Left lung (tissue), 10 donors: ENCODE measurements around the gene MC1R. TPM values are rescaled to one million over a fixed set of nuclear protein-coding genes. Genes with fewer than 3 reads are reported as not detected.

ENCODE experiments used
- ATAC-seq: fragments of 200-7000 bp; cut with Tn5 transposase; one replicate; pipeline ENCODE4 v1.9.1; 2020; ENCODE audit warnings: moderate library complexity
- DNase-seq, 4 donors: peaks; one replicate each; pipeline ENCODE4 v3.0.0-alpha.2; 2013 to 2020
- H3K27ac ChIP-seq, 2 donors: fragments of 200-600 bp; sonication (generic) in 1 of 2; one replicate each; pipeline versions ENCODE4 v1.5.0 to v1.8.0; 2020 to 2021
- H3K27me3 ChIP-seq, 2 donors: fragments of 200-600 bp; sonication (generic) in 1 of 2; one replicate each; pipeline versions ENCODE4 v1.5.0 to v1.8.0; 2020 to 2021
- H3K36me3 ChIP-seq, 2 donors: fragments of 200-600 bp; sonication (generic) in 1 of 2; one replicate each; pipeline versions ENCODE4 v1.5.0 to v1.8.0; 2020 to 2021
- H3K4me1 ChIP-seq, 2 donors: fragments of 200-600 bp; one replicate each; pipeline ENCODE4 v1.8.0; 2021
- H3K4me3 ChIP-seq, 2 donors: fragments of 200-600 bp; sonication (generic) in 1 of 2; one replicate each; pipeline versions ENCODE4 v1.5.0 to v1.8.0; 2020 to 2021; ENCODE audit warnings: mild to moderate bottlenecking in 1 of 2
- H3K9me3 ChIP-seq, 2 donors: fragments of 200-600 bp; sonication (generic) in 1 of 2; one replicate each; pipeline versions ENCODE4 v1.5.0 to v1.8.0; 2020 to 2021
- intact Hi-C, 2 donors: fragments of 100-400 bp; cut with DNase I; formaldehyde crosslinking; loops; one replicate each; pipeline versions ENCODE4 v1.11.2 to v1.14.2; 2022
- polyA plus RNA-seq, 6 donors: library from polyadenylated mRNA; unstranded; fragments of 120-200 nt; gene quantifications; one replicate each; pipeline ENCODE4 v1.2.1, GENCODE V29; 2013; ENCODE audit not compliant: insufficient read length in 6 of 6
- total RNA-seq, 2 donors: library from RNA; stranded (reverse); fragmentation: NEBNext Ultra II Directional; extraction: Animal tissue kit (Norgen Biotek cat#: 25700); gene quantifications; one replicate each; pipeline ENCODE4 v1.2.1, GENCODE V29; 2021
- TF ChIP-seq, protein P1 (sequence below), 2 donors: fragments of 200-600 bp; sonication (generic) in 1 of 2; IDR thresholded peaks; one replicate each; pipeline versions ENCODE4 v1.5.0 to v1.8.0; 2021; ENCODE audit warnings: antibody characterized with exemption in 2 of 2
- donor health status: DM: no; HTN: yes; CAD: no.
- donor health status: DM: no; HTN: no; CAD: no.

Gene MC1R
- total and polyA plus RNA-seq, 8 donors: 2.9 to 5.0 (median 3.4) TPM

DNA sequence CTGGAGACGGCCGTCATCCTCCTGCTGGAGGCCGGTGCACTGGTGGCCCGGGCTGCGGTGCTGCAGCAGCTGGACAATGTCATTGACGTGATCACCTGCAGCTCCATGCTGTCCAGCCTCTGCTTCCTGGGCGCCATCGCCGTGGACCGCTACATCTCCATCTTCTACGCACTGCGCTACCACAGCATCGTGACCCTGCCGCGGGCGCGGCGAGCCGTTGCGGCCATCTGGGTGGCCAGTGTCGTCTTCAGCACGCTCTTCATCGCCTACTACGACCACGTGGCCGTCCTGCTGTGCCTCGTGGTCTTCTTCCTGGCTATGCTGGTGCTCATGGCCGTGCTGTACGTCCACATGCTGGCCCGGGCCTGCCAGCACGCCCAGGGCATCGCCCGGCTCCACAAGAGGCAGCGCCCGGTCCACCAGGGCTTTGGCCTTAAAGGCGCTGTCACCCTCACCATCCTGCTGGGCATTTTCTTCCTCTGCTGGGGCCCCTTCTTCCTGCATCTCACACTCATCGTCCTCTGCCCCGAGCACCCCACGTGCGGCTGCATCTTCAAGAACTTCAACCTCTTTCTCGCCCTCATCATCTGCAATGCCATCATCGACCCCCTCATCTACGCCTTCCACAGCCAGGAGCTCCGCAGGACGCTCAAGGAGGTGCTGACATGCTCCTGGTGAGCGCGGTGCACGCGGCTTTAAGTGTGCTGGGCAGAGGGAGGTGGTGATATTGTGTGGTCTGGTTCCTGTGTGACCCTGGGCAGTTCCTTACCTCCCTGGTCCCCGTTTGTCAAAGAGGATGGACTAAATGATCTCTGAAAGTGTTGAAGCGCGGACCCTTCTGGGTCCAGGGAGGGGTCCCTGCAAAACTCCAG, 1.1 kb downstream of the MC1R start:
- Histone ChIP-seq H3K27ac (no peak overlapping the region), H3K27me3 (peaks cover 6 to 72% of the 10 kb centered on the region in 2 donors), H3K9me3 (no peaks in the 10 kb centered on the region), H3K4me1 (peaks cover 39 to 68% of the 10 kb centered on the region in 2 donors), H3K36me3 (no peaks in the 10 kb centered on the region), H3K4me3 (no peak overlapping the region)
- DNase-seq (peak in 1 of 4 donors; percentile 79), ATAC-seq (no peak)
- intact Hi-C loops: no loop called here
- TF ChIP-seq, protein P1, sequence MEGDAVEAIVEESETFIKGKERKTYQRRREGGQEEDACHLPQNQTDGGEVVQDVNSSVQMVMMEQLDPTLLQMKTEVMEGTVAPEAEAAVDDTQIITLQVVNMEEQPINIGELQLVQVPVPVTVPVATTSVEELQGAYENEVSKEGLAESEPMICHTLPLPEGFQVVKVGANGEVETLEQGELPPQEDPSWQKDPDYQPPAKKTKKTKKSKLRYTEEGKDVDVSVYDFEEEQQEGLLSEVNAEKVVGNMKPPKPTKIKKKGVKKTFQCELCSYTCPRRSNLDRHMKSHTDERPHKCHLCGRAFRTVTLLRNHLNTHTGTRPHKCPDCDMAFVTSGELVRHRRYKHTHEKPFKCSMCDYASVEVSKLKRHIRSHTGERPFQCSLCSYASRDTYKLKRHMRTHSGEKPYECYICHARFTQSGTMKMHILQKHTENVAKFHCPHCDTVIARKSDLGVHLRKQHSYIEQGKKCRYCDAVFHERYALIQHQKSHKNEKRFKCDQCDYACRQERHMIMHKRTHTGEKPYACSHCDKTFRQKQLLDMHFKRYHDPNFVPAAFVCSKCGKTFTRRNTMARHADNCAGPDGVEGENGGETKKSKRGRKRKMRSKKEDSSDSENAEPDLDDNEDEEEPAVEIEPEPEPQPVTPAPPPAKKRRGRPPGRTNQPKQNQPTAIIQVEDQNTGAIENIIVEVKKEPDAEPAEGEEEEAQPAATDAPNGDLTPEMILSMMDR (IDR thresholded peaks at IDR 0.05): no peak

DNA sequence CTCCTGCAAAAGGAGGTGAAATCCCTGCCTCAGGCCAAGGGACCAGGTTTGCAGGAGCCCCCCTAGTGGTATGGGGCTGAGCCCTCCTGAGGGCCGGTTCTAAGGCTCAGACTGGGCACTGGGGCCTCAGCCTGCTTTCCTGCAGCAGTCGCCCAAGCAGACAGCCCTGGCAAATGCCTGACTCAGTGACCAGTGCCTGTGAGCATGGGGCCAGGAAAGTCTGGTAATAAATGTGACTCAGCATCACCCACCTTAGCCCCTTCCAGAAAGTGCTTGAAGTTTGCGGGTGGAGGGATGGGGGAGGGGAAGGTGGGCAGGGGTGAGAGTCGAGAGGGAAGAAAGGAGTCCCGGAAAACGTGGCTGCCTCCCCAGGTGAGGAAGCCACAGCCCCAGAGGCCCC, 2.1 kb downstream of the MC1R start:
- TF ChIP-seq, protein P1 (IDR thresholded peaks at IDR 0.05): no peak
- Histone ChIP-seq H3K36me3 (no peaks in the 10 kb centered on the region), H3K4me1 (peaks cover 43 to 77% of the 10 kb centered on the region in 2 donors), H3K9me3 (no peaks in the 10 kb centered on the region), H3K27ac (no peak overlapping the region), H3K27me3 (peaks cover 6 to 81% of the 10 kb centered on the region in 2 donors), H3K4me3 (no peak overlapping the region)
- ATAC-seq: no peak
- intact Hi-C loops: no loop called here
- DNase-seq: no peak

DNA sequence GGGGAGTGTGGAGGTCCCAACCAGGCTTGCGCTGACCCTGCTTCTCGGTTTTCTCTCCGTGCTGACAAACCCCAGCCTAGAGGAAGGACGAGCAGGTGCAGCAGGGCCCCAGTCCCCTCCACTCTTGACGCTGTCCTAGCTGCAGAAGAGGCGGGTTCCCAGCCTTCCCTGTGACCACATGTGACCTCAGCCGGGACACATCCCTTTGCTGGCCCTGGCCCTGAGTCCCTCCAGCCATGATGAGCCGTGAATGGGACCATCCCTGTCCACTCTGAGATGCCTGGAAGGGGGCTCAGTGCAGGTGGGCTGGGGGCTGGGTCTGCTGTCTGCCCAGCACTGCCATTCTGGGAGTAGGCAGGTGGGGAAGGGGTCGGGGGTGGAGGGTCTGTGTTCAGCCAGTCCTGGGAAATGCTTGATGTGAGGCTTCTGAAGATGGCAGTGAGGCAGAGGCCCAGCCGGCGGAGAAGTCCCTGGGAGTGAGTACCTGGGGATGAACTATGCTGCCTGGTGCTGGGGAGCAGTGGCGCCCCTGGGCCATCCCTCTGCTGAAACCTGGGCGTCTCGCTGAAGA, 2.6 kb downstream of the MC1R start:
- H3K27me3 ChIP-seq: peaks cover 6 to 86% of the 10 kb centered on the region in 2 donors
- peak in 1 of 4 donors; percentile 72 for DNase-seq
- H3K36me3 ChIP-seq: no peaks in the 10 kb centered on the region
- peak overlapping the region in 1 of 2 donors; percentile 61 for H3K4me3 ChIP-seq
- H3K27ac ChIP-seq: peak overlapping the region; percentile 86 to 96
- H3K4me1 ChIP-seq: peaks cover 45 to 82% of the 10 kb centered on the region in 2 donors
- TF ChIP-seq, protein P1 (IDR thresholded peaks at IDR 0.05): no peak
- intact Hi-C loops: no loop called here
- no peaks in the 10 kb centered on the region for H3K9me3 ChIP-seq
- ATAC-seq: no peak

- H3K4me3 ChIP-seq: peak overlapping the region; percentile 61
- ATAC-seq (peak; percentile 62), DNase-seq (peak in 2 of 4 donors; percentile 90 to 92)
- intact Hi-C loops: no loop called here
- no peaks in the 10 kb centered on the region for H3K36me3 ChIP-seq
- peak overlapping the region; percentile 86 to 96 for H3K27ac ChIP-seq
- no peaks in the 10 kb centered on the region for H3K9me3 ChIP-seq
- TF ChIP-seq, protein P1 (IDR thresholded peaks at IDR 0.05): no peak
- peaks cover 6 to 93% of the 10 kb centered on the region in 2 donors for H3K27me3 ChIP-seq
- H3K4me1 ChIP-seq: peaks cover 45 to 87% of the 10 kb centered on the region in 2 donors
These were observed 3.2 kb downstream of the MC1R start for GRCh38 chr16:89921702-89922476.
